ENCODE measurements around the gene PDE9A. TPM values are rescaled to one million over a fixed set of nuclear protein-coding genes. Genes with fewer than 3 reads are reported as not detected.

Gene PDE9A
- total and polyA plus RNA-seq, 2 donors (not counting 3 experiments of a cell fraction or from before 2014, with no cell fraction given): 0.28 to 2.2 TPM

- Histone ChIP-seq H3K9me3 (replicated peaks; ENCODE audit: control insufficient read depth, insufficient read depth, low read length) (no peaks in the 10 kb centered on the region), H3K79me2 (ENCODE audit: control insufficient read depth, insufficient read depth, low read length) (no peaks in the 10 kb centered on the region), H3K9me1 (replicated peaks; ENCODE audit: control insufficient read depth, extremely low read depth, insufficient read depth, low read length) (no peaks in the 10 kb centered on the region), H3K27me3 (ENCODE audit: control insufficient read depth in 2 of 2, insufficient read depth in 2 of 2, low read length in 2 of 2) (peaks cover 3% of the 10 kb centered on the region in 2 experiments), H4K20me1 (replicated peaks; ENCODE audit: control insufficient read depth, extremely low read depth, insufficient read depth, low read length) (no peaks in the 10 kb centered on the region), H3K27ac (ENCODE audit: insufficient read depth, low read depth, low read length) (no peak overlapping the region), H3K4me2 (ENCODE audit: insufficient read depth, low read length) (no peak overlapping the region), H3K36me3 (ENCODE audit: control insufficient read depth in 2 of 2, extremely low read depth in 1 of 2, insufficient read depth in 2 of 2, low read length in 2 of 2) (no peaks in the 10 kb centered on the region), H2AFZ (ENCODE audit: low read depth, low read length) (no peak overlapping the region), H3K4me3 (replicated peaks in 1 of 3; ENCODE audit: insufficient read depth in 1 of 3, low read depth in 1 of 3, low read length in 3 of 3) (no peak overlapping the region), H3K4me1 (ENCODE audit: control insufficient read depth, extremely low read depth, insufficient read depth, low read length) (no peaks in the 10 kb centered on the region), H3K9ac (replicated peaks; ENCODE audit: extremely low read depth, insufficient read depth, low read length) (no peak overlapping the region)
- no TSS peak for BruUV-seq (replicated peaks)
- ChIA-PET CTCF (no interaction called here), POLR2A (no interaction called here)
- intact Hi-C loops (cut with micrococcal nuclease) (no loop called here), dilution Hi-C loops (cut with MboI; ENCODE audit: extremely low pct_ligation_motif_present, low sequenced_read_pairs) (no loop called here)
- TF ChIP-seq MYC (IDR thresholded peaks at IDR 0.05; ENCODE audit: low read depth, low read length): no peak
- no peak for TF ChIP-seq MAX (IDR thresholded peaks at IDR 0.05; ENCODE audit: insufficient read depth, insufficient read length)
- no peak for FAIRE-seq
- no peak for DNase-seq (ENCODE audit: low read depth, low spot score)
Observed at GRCh38 chr21:42646076-42646825, 7.2 kb upstream of the PDE9A start.

GRCh38 chr21:42646836-42647235 is 6.6 kb upstream of the PDE9A start:
- dilution Hi-C loops (cut with MboI; ENCODE audit: extremely low pct_ligation_motif_present, low sequenced_read_pairs) (no loop called here), intact Hi-C loops (cut with micrococcal nuclease) (no loop called here)
- Histone ChIP-seq H4K20me1 (replicated peaks; ENCODE audit: control insufficient read depth, extremely low read depth, insufficient read depth, low read length) (no peaks in the 10 kb centered on the region), H3K9me1 (replicated peaks; ENCODE audit: control insufficient read depth, extremely low read depth, insufficient read depth, low read length) (no peaks in the 10 kb centered on the region), H3K27ac (ENCODE audit: insufficient read depth, low read depth, low read length) (no peak overlapping the region), H3K36me3 (ENCODE audit: control insufficient read depth in 2 of 2, extremely low read depth in 1 of 2, insufficient read depth in 2 of 2, low read length in 2 of 2) (no peaks in the 10 kb centered on the region), H3K27me3 (ENCODE audit: control insufficient read depth in 2 of 2, insufficient read depth in 2 of 2, low read length in 2 of 2) (peaks cover 0 to 2% of the 10 kb centered on the region in 2 experiments), H3K79me2 (ENCODE audit: control insufficient read depth, insufficient read depth, low read length) (no peaks in the 10 kb centered on the region), H3K4me2 (ENCODE audit: insufficient read depth, low read length) (no peak overlapping the region), H3K9ac (replicated peaks; ENCODE audit: extremely low read depth, insufficient read depth, low read length) (no peak overlapping the region), H3K4me1 (ENCODE audit: control insufficient read depth, extremely low read depth, insufficient read depth, low read length) (no peaks in the 10 kb centered on the region), H3K9me3 (replicated peaks; ENCODE audit: control insufficient read depth, insufficient read depth, low read length) (no peaks in the 10 kb centered on the region), H2AFZ (ENCODE audit: low read depth, low read length) (no peak overlapping the region), H3K4me3 (replicated peaks in 1 of 3; ENCODE audit: insufficient read depth in 1 of 3, low read depth in 1 of 3, low read length in 3 of 3) (no peak overlapping the region)
- FAIRE-seq (no peak), DNase-seq (ENCODE audit: low read depth, low spot score) (no peak)
- TF ChIP-seq FOS (IDR thresholded peaks at IDR 0.05; ENCODE audit: borderline replicate concordance, insufficient read depth, low read length): no peak
- TF ChIP-seq JUN (IDR thresholded peaks at IDR 0.05; ENCODE audit: borderline replicate concordance, insufficient read depth, insufficient read length, low read depth): no peak
- TF ChIP-seq GATA2 (IDR thresholded peaks at IDR 0.05; ENCODE audit: insufficient read depth, insufficient read length, low read depth, low read length): no peak
- TF ChIP-seq POLR2A (IDR thresholded peaks at IDR 0.05; ENCODE audit: low read depth, low read length): no peak
- no peak for TF ChIP-seq POLR2AphosphoS5 (IDR thresholded peaks at IDR 0.05; ENCODE audit: insufficient read depth, low read depth, low read length)
- TF ChIP-seq MAX (IDR thresholded peaks at IDR 0.05; ENCODE audit: insufficient read depth, insufficient read length): no peak
- no peak for TF ChIP-seq CTCF (IDR thresholded peaks at IDR 0.05; ENCODE audit: extremely low read depth in 1 of 2, insufficient read depth in 1 of 2, low read depth in 1 of 2, low read length in 2 of 2)
- no peak for TF ChIP-seq EZH2 (IDR thresholded peaks at IDR 0.05; ENCODE audit: borderline replicate concordance, low read depth, low read length, severe bottlenecking)
- TF ChIP-seq MYC (IDR thresholded peaks at IDR 0.05; ENCODE audit: low read depth, low read length): no peak
- ChIA-PET CTCF (no interaction called here), POLR2A (no interaction called here)
- no TSS peak for BruUV-seq (replicated peaks)
